ENCODE measurements around the gene FAM72B.
"Not testable (repeated sequence)": the region's sequence is repeated elsewhere in the genome, so short reads cannot be mapped to it uniquely, and the experiment has no call there.

FAM72B gene

GRCh38 chr1:121184290-121185127, at the start of gene FAM72B, which contains the start of gene SRGAP2C:
Gene FAM72B, minus strand, starts transcription at chr1:121184340. Its CDS starts 851 bp downstream, at chr1:121183489.
Gene SRGAP2C, plus strand, starts transcription at chr1:121184975. Its CDS starts 2,472 bp downstream, at chr1:121187447.
- DNase-seq (ENCODE audit: low spot score), result peak; percentile 86

GRCh38 chr1:121232445-121233125, 48.4 kb upstream of the FAM72B start:
- DNase-seq (ENCODE audit: low spot score), result not testable (repeated sequence)

- not testable (repeated sequence) for DNase-seq (ENCODE audit: low spot score)
Observed at GRCh38 chr1:121230636-121231035, 46.5 kb upstream of the FAM72B start.

- not testable (repeated sequence) for DNase-seq (ENCODE audit: low spot score)
Observed at GRCh38 chr1:121227544-121228330, 43.6 kb upstream of the FAM72B start.

- DNase-seq (ENCODE audit: low spot score), result not testable (repeated sequence)
Observed at GRCh38 chr1:121226925-121227324, 42.8 kb upstream of the FAM72B start.

- DNase-seq (ENCODE audit: low spot score), result not testable (repeated sequence)
Observed at GRCh38 chr1:121226295-121226904, 42.3 kb upstream of the FAM72B start.

- DNase-seq (ENCODE audit: low spot score), result not testable (repeated sequence)
Observed at GRCh38 chr1:121224714-121225113, 40.6 kb upstream of the FAM72B start.

GRCh38 chr1:121221770-121222169, 37.6 kb upstream of the FAM72B start:
- not testable (repeated sequence) for DNase-seq (ENCODE audit: low spot score)

- DNase-seq (ENCODE audit: low spot score), result not testable (repeated sequence)
Observed at GRCh38 chr1:121216676-121217075, 32.5 kb upstream of the FAM72B start.

- not testable (repeated sequence) for DNase-seq (ENCODE audit: low spot score)
Observed at GRCh38 chr1:121215699-121216417, 31.7 kb upstream of the FAM72B start.

- DNase-seq (ENCODE audit: low spot score), result not testable (repeated sequence)
Observed at GRCh38 chr1:121214544-121215156, 30.5 kb upstream of the FAM72B start.

GRCh38 chr1:121213491-121213890, 29.4 kb upstream of the FAM72B start:
- DNase-seq (ENCODE audit: low spot score), result not testable (repeated sequence)

- DNase-seq (ENCODE audit: low spot score), result not testable (repeated sequence)
Observed at GRCh38 chr1:121210778-121211177, 26.6 kb upstream of the FAM72B start.

GRCh38 chr1:121208375-121208774, 24.2 kb upstream of the FAM72B start:
- not testable (repeated sequence) for DNase-seq (ENCODE audit: low spot score)

- not testable (repeated sequence) for DNase-seq (ENCODE audit: low spot score)
Observed at GRCh38 chr1:121207328-121207727, 23.2 kb upstream of the FAM72B start.

GRCh38 chr1:121205786-121206711, 21.9 kb upstream of the FAM72B start:
- not testable (repeated sequence) for DNase-seq (ENCODE audit: low spot score)

GRCh38 chr1:121202986-121203385, 18.8 kb upstream of the FAM72B start:
- not testable (repeated sequence) for DNase-seq (ENCODE audit: low spot score)

- not testable (repeated sequence) for DNase-seq (ENCODE audit: low spot score)
Observed at GRCh38 chr1:121200985-121201981, 17.1 kb upstream of the FAM72B start.
